Measurements from ENCODE around the gene REM2.

- TF ChIP-seq CTCF (IDR thresholded peaks at IDR 0.05) (no peak), ZFX (IDR thresholded peaks at IDR 0.05; ENCODE audit: borderline replicate concordance) (no peak)
Measured at GRCh38 chr14:22907429-22907828, 24.4 kb downstream of the REM2 start.
